Peyer's patch (tissue), 4 donors: ENCODE data around the gene DENND2A.
"Not testable (repeated sequence)": the region's sequence is repeated elsewhere in the genome, so short reads cannot be mapped to it uniquely, and the experiment has no call there.

ENCODE experiments used
- CTCF ChIP-seq, 6 experiments: fragments of 450-650 bp in 4 of 6; fragments of 200-600 bp in 2 of 6; sonication (generic) in 1 of 6; IDR thresholded peaks; one replicate each; pipeline ENCODE4 v1.5.1; 2017 to 2019; ENCODE audit warnings: antibody characterized with exemption in 6 of 6, mild to moderate bottlenecking in 3 of 6, moderate library complexity in 1 of 6
- POLR2A ChIP-seq, 2 donors: fragments of 450-650 bp; IDR thresholded peaks; one replicate each; pipeline ENCODE4 v1.5.1; 2017; ENCODE audit warnings: antibody characterized with exemption in 2 of 2, mild to moderate bottlenecking in 2 of 2, moderate library complexity in 2 of 2

- TF ChIP-seq CTCF, POLR2A (IDR thresholded peaks at IDR 0.05): not testable (repeated sequence)
Measured at GRCh38 chr7:140553236-140553635, 87.4 kb downstream of the DENND2A start.
